ENCODE data around the gene JUN.
"Not testable (repeated sequence)": the region's sequence is repeated elsewhere in the genome, so short reads cannot be mapped to it uniquely, and the experiment has no call there.

JUN gene

GRCh38 chr1:58805716-58806571, 22.1 kb upstream of the JUN start:
- no peak for DNase-seq

GRCh38 chr1:58804853-58805565, 21.2 kb upstream of the JUN start:
- DNase-seq, result no peak

- no peak for DNase-seq
These were observed 20.0 kb upstream of the JUN start for GRCh38 chr1:58803858-58804257.

GRCh38 chr1:58802640-58803399, 19.0 kb upstream of the JUN start:
- no peak for DNase-seq

GRCh38 chr1:58801286-58801685, 17.4 kb upstream of the JUN start:
- not testable (repeated sequence) for DNase-seq

GRCh38 chr1:58799650-58800049, 15.8 kb upstream of the JUN start:
- no peak for DNase-seq

- DNase-seq, result no peak
These were observed 15.1 kb upstream of the JUN start for GRCh38 chr1:58798910-58799442.

- DNase-seq, result no peak
These were observed 12.6 kb upstream of the JUN start for GRCh38 chr1:58796416-58796815.

- DNase-seq, result no peak
These were observed 10.7 kb upstream of the JUN start for GRCh38 chr1:58794585-58794984.

GRCh38 chr1:58792846-58793245, 9.0 kb upstream of the JUN start:
- no peak for DNase-seq

GRCh38 chr1:58791106-58791505, 7.3 kb upstream of the JUN start:
- no peak for DNase-seq

GRCh38 chr1:58789996-58790660, 6.3 kb upstream of the JUN start:
- DNase-seq, result no peak

GRCh38 chr1:58789322-58789856, 5.5 kb upstream of the JUN start:
- DNase-seq, result no peak

- DNase-seq, result no peak
These were observed 4.4 kb upstream of the JUN start for GRCh38 chr1:58788259-58788658.

GRCh38 chr1:58786927-58787245, 3.0 kb upstream of the JUN start:
- DNase-seq, result no peak

GRCh38 chr1:58786184-58786926, 2.5 kb upstream of the JUN start:
- no peak for DNase-seq

GRCh38 chr1:58785442-58786058, 1.7 kb upstream of the JUN start:
- DNase-seq, result no peak

- peak; percentile 10 to 53 for DNase-seq
These were observed 1.1 kb upstream of the JUN start for GRCh38 chr1:58784758-58785441.

- peak; percentile 15 to 66 for DNase-seq
These were observed 506 bp downstream of the JUN start for GRCh38 chr1:58783090-58783992.
